LNCaP clone FGC (cell line): ENCODE data around the gene VSTM5.
"Not testable (repeated sequence)": the region's sequence is repeated elsewhere in the genome, so short reads cannot be mapped to it uniquely, and the experiment has no call there.

Source experiments
- DNase-seq: peaks from one replicate; pipeline ENCODE4 v3.0.0-alpha.2; 2011; ENCODE audit warnings: low read depth
- H3K4me3 ChIP-seq: 2 replicates; pipeline ENCODE4 v1.5.1; 2011; ENCODE audit warnings: mild to moderate bottlenecking, low read depth, low read length, control low read depth
- TF ChIP-seq, protein P1 (sequence below): IDR thresholded peaks from 2 replicates; pipeline ENCODE4 v1.5.1; 2012; ENCODE audit warnings: mild to moderate bottlenecking; ENCODE audit not compliant: control insufficient read depth, insufficient read depth; ENCODE audit errors: extremely low read depth

The VSTM5 gene

GRCh38 chr11:93870616-93871015 lies 20.2 kb upstream of the VSTM5 start:
- no peak for DNase-seq
- TF ChIP-seq, protein P1, sequence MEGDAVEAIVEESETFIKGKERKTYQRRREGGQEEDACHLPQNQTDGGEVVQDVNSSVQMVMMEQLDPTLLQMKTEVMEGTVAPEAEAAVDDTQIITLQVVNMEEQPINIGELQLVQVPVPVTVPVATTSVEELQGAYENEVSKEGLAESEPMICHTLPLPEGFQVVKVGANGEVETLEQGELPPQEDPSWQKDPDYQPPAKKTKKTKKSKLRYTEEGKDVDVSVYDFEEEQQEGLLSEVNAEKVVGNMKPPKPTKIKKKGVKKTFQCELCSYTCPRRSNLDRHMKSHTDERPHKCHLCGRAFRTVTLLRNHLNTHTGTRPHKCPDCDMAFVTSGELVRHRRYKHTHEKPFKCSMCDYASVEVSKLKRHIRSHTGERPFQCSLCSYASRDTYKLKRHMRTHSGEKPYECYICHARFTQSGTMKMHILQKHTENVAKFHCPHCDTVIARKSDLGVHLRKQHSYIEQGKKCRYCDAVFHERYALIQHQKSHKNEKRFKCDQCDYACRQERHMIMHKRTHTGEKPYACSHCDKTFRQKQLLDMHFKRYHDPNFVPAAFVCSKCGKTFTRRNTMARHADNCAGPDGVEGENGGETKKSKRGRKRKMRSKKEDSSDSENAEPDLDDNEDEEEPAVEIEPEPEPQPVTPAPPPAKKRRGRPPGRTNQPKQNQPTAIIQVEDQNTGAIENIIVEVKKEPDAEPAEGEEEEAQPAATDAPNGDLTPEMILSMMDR, result no peak
- no peak overlapping the region for H3K4me3 ChIP-seq

- no peak for DNase-seq
- TF ChIP-seq, protein P1, result no peak
These were observed 19.4 kb upstream of the VSTM5 start for GRCh38 chr11:93869830-93870229.

GRCh38 chr11:93868404-93868803 lies 18.0 kb upstream of the VSTM5 start:
- TF ChIP-seq, protein P1, result peak; percentile 36; the same call in 1 of the 2 replicates
- not testable (repeated sequence) for DNase-seq, H3K4me3 ChIP-seq

More at GRCh38 chr11:93869830-93870229, 19.4 kb upstream of the VSTM5 start:
- H3K4me3 ChIP-seq, result no peak overlapping the region

- DNase-seq, result no peak
- no peak overlapping the region for H3K4me3 ChIP-seq
- TF ChIP-seq, protein P1, result no peak
These were observed 11.4 kb upstream of the VSTM5 start for GRCh38 chr11:93861808-93862207.

- DNase-seq, result no peak
- no peak overlapping the region for H3K4me3 ChIP-seq
- TF ChIP-seq, protein P1, result no peak
These were observed 7.8 kb upstream of the VSTM5 start for GRCh38 chr11:93858121-93858775.

- H3K4me3 ChIP-seq, result no peak overlapping the region
- TF ChIP-seq, protein P1, result no peak
- DNase-seq, result peak; percentile 17
These were observed 7.1 kb upstream of the VSTM5 start for GRCh38 chr11:93857413-93858120.
